ENCODE measurements around the gene PEAK3.

DNA sequence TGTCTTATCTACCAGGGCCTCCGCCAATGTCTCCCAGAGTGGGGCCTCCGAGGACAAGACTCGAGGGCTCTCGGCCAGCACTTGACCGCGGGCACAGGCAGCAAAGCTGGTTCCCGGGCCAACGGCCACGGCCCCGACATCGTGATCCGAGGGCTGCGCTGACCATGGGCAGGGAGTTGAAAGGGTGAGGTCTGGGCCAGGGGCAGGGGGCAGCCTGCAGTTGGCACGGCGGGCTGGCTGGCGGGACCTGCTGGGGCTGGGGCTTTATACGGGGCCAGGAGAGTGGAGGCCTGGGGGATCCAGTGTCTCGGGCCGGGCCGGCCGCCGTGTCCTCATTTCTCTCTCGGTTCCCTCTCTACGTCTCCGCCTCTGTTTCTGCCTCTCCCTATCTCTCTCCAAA lies 35.8 kb upstream of the PEAK3 start:
- TF ChIP-seq, protein P1, sequence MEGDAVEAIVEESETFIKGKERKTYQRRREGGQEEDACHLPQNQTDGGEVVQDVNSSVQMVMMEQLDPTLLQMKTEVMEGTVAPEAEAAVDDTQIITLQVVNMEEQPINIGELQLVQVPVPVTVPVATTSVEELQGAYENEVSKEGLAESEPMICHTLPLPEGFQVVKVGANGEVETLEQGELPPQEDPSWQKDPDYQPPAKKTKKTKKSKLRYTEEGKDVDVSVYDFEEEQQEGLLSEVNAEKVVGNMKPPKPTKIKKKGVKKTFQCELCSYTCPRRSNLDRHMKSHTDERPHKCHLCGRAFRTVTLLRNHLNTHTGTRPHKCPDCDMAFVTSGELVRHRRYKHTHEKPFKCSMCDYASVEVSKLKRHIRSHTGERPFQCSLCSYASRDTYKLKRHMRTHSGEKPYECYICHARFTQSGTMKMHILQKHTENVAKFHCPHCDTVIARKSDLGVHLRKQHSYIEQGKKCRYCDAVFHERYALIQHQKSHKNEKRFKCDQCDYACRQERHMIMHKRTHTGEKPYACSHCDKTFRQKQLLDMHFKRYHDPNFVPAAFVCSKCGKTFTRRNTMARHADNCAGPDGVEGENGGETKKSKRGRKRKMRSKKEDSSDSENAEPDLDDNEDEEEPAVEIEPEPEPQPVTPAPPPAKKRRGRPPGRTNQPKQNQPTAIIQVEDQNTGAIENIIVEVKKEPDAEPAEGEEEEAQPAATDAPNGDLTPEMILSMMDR (IDR thresholded peaks at IDR 0.05): no peak
- no peak for TF ChIP-seq POLR2A (IDR thresholded peaks at IDR 0.05)
